Endothelial cell of umbilical vein (primary cell): ENCODE measurements around the gene SH2D3C.

Source experiments
- EZH2 ChIP-seq: IDR thresholded peaks from 2 replicates; pipeline ENCODE4 v1.6.1; 2012; ENCODE audit warnings: borderline replicate concordance, low read depth, mild to moderate bottlenecking, moderate library complexity, low read length, inconsistent platforms; ENCODE audit not compliant: severe bottlenecking
- MYC ChIP-seq: IDR thresholded peaks from one replicate; pipeline ENCODE4 v1.6.1; 2011; ENCODE audit warnings: mild to moderate bottlenecking, low read depth, low read length
- POLR2A ChIP-seq: IDR thresholded peaks from 2 replicates; pipeline ENCODE4 v1.6.1; 2012; ENCODE audit warnings: low read depth, mild to moderate bottlenecking, control low read depth, low read length
- POLR2AphosphoS5 ChIP-seq: IDR thresholded peaks from 2 replicates; pipeline ENCODE4 v1.6.1; 2012; ENCODE audit warnings: low read depth, mild to moderate bottlenecking, control low read depth, low read length, moderate library complexity; ENCODE audit not compliant: insufficient read depth
- TF ChIP-seq, protein P1 (sequence below), 2 donors: IDR thresholded peaks; 1 replicate in 1 of 2; 2 replicates in 1 of 2; pipeline ENCODE4 v1.5.1; 2011; ENCODE audit warnings: low read length in 2 of 2, mild to moderate bottlenecking in 2 of 2, moderate library complexity in 2 of 2, control low read depth in 1 of 2, inconsistent platforms in 1 of 2, low read depth in 1 of 2; ENCODE audit not compliant: insufficient read depth in 1 of 2; ENCODE audit errors: extremely low read depth in 1 of 2

- TF ChIP-seq POLR2AphosphoS5, result no peak
- TF ChIP-seq, protein P1, sequence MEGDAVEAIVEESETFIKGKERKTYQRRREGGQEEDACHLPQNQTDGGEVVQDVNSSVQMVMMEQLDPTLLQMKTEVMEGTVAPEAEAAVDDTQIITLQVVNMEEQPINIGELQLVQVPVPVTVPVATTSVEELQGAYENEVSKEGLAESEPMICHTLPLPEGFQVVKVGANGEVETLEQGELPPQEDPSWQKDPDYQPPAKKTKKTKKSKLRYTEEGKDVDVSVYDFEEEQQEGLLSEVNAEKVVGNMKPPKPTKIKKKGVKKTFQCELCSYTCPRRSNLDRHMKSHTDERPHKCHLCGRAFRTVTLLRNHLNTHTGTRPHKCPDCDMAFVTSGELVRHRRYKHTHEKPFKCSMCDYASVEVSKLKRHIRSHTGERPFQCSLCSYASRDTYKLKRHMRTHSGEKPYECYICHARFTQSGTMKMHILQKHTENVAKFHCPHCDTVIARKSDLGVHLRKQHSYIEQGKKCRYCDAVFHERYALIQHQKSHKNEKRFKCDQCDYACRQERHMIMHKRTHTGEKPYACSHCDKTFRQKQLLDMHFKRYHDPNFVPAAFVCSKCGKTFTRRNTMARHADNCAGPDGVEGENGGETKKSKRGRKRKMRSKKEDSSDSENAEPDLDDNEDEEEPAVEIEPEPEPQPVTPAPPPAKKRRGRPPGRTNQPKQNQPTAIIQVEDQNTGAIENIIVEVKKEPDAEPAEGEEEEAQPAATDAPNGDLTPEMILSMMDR (IDR thresholded peaks at IDR 0.05; ENCODE audit: extremely low read depth in 1 of 2, insufficient read depth in 1 of 2, low read depth in 1 of 2, low read length in 2 of 2), result no peak
- no peak for TF ChIP-seq MYC
- no peak for TF ChIP-seq EZH2
- TF ChIP-seq POLR2A, result no peak
These were observed 44.2 kb downstream of the SH2D3C start for GRCh38 chr9:127734247-127734746.
